ENCODE results near the gene BMPR1B. TPM values are rescaled to one million over a fixed set of nuclear protein-coding genes. Genes with fewer than 3 reads are reported as not detected.

The BMPR1B gene
- total and polyA plus RNA-seq, 7 donors: 0.07 to 2.2 (median 1.8) TPM; not detected in 2

DNA sequence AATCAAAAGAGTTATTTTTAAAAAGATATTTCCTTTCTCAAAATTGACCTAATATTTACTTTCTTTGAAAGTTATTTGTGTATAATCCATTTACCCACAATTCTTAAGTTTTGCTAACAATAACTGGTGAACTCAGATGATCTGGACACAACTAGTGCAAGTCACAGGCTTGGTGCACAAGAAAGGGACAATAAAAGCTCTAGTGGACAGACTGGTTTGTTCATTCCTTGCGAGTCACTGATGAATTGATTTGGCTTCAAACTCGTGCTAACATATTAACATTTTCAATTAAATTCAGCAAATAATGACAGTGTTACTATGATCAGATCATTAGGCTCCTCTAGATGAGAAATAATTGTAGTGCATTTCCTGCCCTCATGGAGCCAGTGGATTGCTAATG is 169.2 kb downstream of the BMPR1B start:
- H3K27ac ChIP-seq: no peak overlapping the region
- intact Hi-C loops (cut with DNase I): no loop called here
- TF ChIP-seq POLR2AphosphoS5 (IDR thresholded peaks at IDR 0.05) (no peak), CTCF (IDR thresholded peaks at IDR 0.05) (no peak), EP300 (IDR thresholded peaks at IDR 0.05) (no peak), POLR2A (IDR thresholded peaks at IDR 0.05) (no peak)
- H3K27me3 ChIP-seq: no peaks in the 10 kb centered on the region
- DNase-seq: no peak
- no peak overlapping the region for H3K4me3 ChIP-seq
- no peaks in the 10 kb centered on the region for H3K9me3 ChIP-seq
- 25 to 62% methylated on average over 2 of the region's 2 CpGs for WGBS, 2 donors
- no peaks in the 10 kb centered on the region for H3K36me3 ChIP-seq
- H3K4me1 ChIP-seq: peaks cover 0 to 13% (median 2%) of the 10 kb centered on the region in 4 donors

DNA sequence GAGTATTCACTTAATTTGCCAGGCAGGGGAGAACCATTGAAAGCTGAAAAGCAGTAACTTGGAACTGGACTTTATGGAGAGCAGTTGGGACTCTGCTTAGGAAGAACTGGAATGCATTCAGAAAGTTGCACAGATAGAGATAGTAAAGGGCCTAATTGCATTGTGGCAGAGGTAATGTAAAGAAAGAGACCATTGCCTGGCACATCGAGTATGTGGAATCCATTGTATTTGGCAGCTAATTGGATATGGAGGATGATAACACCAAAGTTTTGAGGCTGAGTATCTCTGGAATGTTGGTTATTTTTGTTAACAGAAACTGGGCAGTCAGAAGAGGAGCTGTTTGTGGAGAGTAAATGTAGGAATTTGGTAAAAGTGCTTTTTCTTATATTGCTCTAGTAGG is 169.9 kb downstream of the BMPR1B start:
- H3K4me3 ChIP-seq: no peak overlapping the region
- H3K9me3 ChIP-seq: no peaks in the 10 kb centered on the region
- no peak overlapping the region for H3K27ac ChIP-seq
- 81 to 89% methylated on average over 1 of the region's 1 CpG for WGBS, 2 donors
- DNase-seq: no peak
- no peaks in the 10 kb centered on the region for H3K27me3 ChIP-seq
- intact Hi-C loops (cut with DNase I): no loop called here
- H3K4me1 ChIP-seq: peaks cover 0 to 13% (median 2%) of the 10 kb centered on the region in 4 donors
- H3K36me3 ChIP-seq: no peaks in the 10 kb centered on the region
- TF ChIP-seq POLR2A (IDR thresholded peaks at IDR 0.05): no peak
- TF ChIP-seq CTCF (IDR thresholded peaks at IDR 0.05): no peak
- no peak for TF ChIP-seq POLR2AphosphoS5 (IDR thresholded peaks at IDR 0.05)
- TF ChIP-seq EP300 (IDR thresholded peaks at IDR 0.05): no peak

DNA sequence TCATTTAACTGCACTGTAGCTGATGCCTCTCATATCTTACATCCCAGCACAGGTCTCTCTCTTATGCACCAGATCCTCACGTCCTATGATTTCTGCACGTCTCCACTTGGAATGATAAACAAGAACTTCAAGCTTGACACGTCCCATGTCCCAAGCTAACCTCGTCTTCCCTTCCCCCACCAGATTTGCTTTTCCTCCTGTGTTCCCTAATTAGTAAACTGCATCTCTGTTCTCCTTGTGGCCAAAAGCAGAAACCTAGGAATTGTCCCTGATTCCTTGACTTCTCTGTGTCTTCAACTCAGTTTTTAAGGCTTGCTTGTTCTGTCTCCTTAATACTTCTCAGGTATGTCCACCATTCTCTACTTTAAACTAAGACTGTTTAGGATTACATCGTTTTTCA is 171.9 kb downstream of the BMPR1B start:
- Histone ChIP-seq H3K4me3 (no peak overlapping the region), H3K36me3 (no peaks in the 10 kb centered on the region), H3K4me1 (peaks cover 0 to 13% (median 2%) of the 10 kb centered on the region in 4 donors), H3K27ac (no peak overlapping the region), H3K9me3 (no peaks in the 10 kb centered on the region), H3K27me3 (no peaks in the 10 kb centered on the region)
- 82 to 83% methylated on average over 5 of the region's 5 CpGs for WGBS, 2 donors
- intact Hi-C loops (cut with DNase I): no loop called here
- no peak for TF ChIP-seq EP300 (IDR thresholded peaks at IDR 0.05)
- no peak for TF ChIP-seq CTCF (IDR thresholded peaks at IDR 0.05)
- TF ChIP-seq POLR2A (IDR thresholded peaks at IDR 0.05): no peak
- no peak for TF ChIP-seq POLR2AphosphoS5 (IDR thresholded peaks at IDR 0.05)
- DNase-seq: no peak

DNA sequence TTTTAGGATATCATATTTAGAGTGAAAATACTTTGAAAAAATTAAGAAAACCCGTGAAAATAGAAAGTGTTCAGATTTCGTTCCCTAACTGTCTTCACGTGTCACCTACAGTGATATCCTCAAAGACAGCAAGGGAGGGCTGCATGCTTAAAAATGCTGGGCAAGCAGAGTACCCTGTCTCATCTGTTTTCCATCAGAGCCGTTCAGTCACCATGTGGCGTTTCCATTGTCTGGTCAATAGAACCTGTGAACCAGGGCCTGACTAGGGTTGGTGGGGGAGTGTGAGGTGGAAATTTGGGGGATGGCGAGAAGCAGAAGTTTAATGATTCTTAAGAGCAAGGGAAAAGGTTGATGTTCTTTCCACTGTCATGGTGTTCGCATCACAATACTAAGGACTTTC is 173.9 kb downstream of the BMPR1B start:
- no peak for DNase-seq
- 95% methylated on average over 7 of the region's 7 CpGs for WGBS, 2 donors
- Histone ChIP-seq H3K27me3 (no peaks in the 10 kb centered on the region), H3K36me3 (no peaks in the 10 kb centered on the region), H3K4me1 (peaks cover 0 to 13% (median 2%) of the 10 kb centered on the region in 4 donors), H3K4me3 (no peak overlapping the region), H3K9me3 (no peaks in the 10 kb centered on the region), H3K27ac (no peak overlapping the region)
- intact Hi-C loops (cut with DNase I): no loop called here
- TF ChIP-seq POLR2A (IDR thresholded peaks at IDR 0.05) (no peak), POLR2AphosphoS5 (IDR thresholded peaks at IDR 0.05) (no peak), EP300 (IDR thresholded peaks at IDR 0.05) (no peak), CTCF (IDR thresholded peaks at IDR 0.05) (no peak)

DNA sequence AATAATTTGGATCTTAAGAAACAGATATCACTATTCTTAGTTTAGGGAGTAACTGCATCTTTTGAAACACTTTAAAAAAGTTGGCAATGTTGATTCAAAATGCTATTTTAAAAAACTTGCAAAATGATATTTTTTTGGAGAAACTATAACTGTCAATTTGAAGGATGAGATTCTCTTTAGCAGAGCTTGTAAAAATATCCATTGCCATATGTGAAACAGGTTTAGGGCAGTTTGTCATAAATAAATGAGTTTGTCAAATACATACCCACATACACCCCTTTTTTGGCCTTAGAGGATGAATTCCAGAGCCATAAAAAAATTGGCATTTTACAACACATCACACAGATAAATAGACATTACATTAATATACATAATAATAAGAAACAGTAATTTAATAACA is 174.6 kb downstream of the BMPR1B start:
- Histone ChIP-seq H3K27me3 (no peaks in the 10 kb centered on the region), H3K9me3 (no peaks in the 10 kb centered on the region), H3K36me3 (no peaks in the 10 kb centered on the region), H3K4me3 (no peak overlapping the region), H3K4me1 (peaks cover 0 to 13% (median 2%) of the 10 kb centered on the region in 4 donors), H3K27ac (no peak overlapping the region)
- TF ChIP-seq POLR2A (IDR thresholded peaks at IDR 0.05) (no peak), EP300 (IDR thresholded peaks at IDR 0.05) (no peak), POLR2AphosphoS5 (IDR thresholded peaks at IDR 0.05) (no peak), CTCF (IDR thresholded peaks at IDR 0.05) (no peak)
- no peak for DNase-seq
- intact Hi-C loops (cut with DNase I): no loop called here
